H9 (cell line): ENCODE measurements around the gene CRYAB. TPM values are rescaled to one million over a fixed set of nuclear protein-coding genes. Genes with fewer than 3 reads are reported as not detected.
A peak's percentile ranks its signal among the peaks of the same experiment; 100 is the strongest.

Experiments
- DNase-seq: peaks from one replicate; pipeline ENCODE4 v3.0.0-alpha.2; 2017
- H2AFZ ChIP-seq: one replicate; pipeline ENCODE4 v1.6.1; 2013; ENCODE audit warnings: mild to moderate bottlenecking, low read length, control low read depth, moderate library complexity
- H2AK5ac ChIP-seq: 2 replicates; pipeline ENCODE4 v1.6.1; 2013; ENCODE audit warnings: low read length, control low read depth, mixed read lengths; ENCODE audit not compliant: insufficient read length
- H2BK120ac ChIP-seq: one replicate; pipeline ENCODE4 v1.6.1; 2013; ENCODE audit warnings: low read depth, mild to moderate bottlenecking, low read length, control low read depth, inconsistent platforms; ENCODE audit not compliant: poor library complexity, severe bottlenecking
- H2BK12ac ChIP-seq: 2 replicates; pipeline ENCODE4 v1.6.1; 2013; ENCODE audit warnings: low read length, control low read depth, mixed read lengths, low read depth; ENCODE audit not compliant: insufficient read length
- H2BK15ac ChIP-seq: 2 replicates; pipeline ENCODE4 v1.6.1; 2013; ENCODE audit warnings: low read depth, low read length, control low read depth
- H2BK20ac ChIP-seq: one replicate; pipeline ENCODE4 v1.6.1; 2013; ENCODE audit warnings: low read depth, mild to moderate bottlenecking, low read length, control low read depth, inconsistent platforms; ENCODE audit not compliant: poor library complexity, severe bottlenecking
- H2BK5ac ChIP-seq: 2 replicates; pipeline ENCODE4 v1.6.1; 2013; ENCODE audit warnings: low read length, control low read depth, mixed read lengths; ENCODE audit not compliant: insufficient read length
- H3K14ac ChIP-seq: 2 replicates; pipeline ENCODE4 v1.6.1; 2013; ENCODE audit warnings: low read length, control low read depth; ENCODE audit not compliant: insufficient read depth
- H3K18ac ChIP-seq: 2 replicates; pipeline ENCODE4 v1.6.1; 2013; ENCODE audit warnings: low read depth, mild to moderate bottlenecking, mixed read lengths, low read length, control low read depth; ENCODE audit not compliant: insufficient read length
- H3K23ac ChIP-seq: 2 replicates; pipeline ENCODE4 v1.6.1; 2013; ENCODE audit warnings: low read length, control low read depth, mixed read lengths, low read depth; ENCODE audit not compliant: insufficient read length
- H3K23me2 ChIP-seq: 2 replicates; pipeline ENCODE4 v1.6.1; 2013; ENCODE audit warnings: low read depth, mild to moderate bottlenecking, mixed read lengths, low read length, control low read depth; ENCODE audit not compliant: insufficient read length, poor library complexity, severe bottlenecking
- H3K27ac ChIP-seq: 2 replicates; pipeline ENCODE4 v1.5.1; 2013; ENCODE audit warnings: low read length, control low read depth, mixed read lengths, low read depth; ENCODE audit not compliant: insufficient read length
- H3K27me3 ChIP-seq: 2 replicates; pipeline ENCODE4 v1.6.1; 2013; ENCODE audit warnings: low read length, control low read depth, inconsistent platforms; ENCODE audit not compliant: insufficient read depth
- H3K4ac ChIP-seq: 2 replicates; pipeline ENCODE4 v1.6.1; 2013; ENCODE audit warnings: low read depth, mild to moderate bottlenecking, control low read depth, inconsistent platforms, low read length, moderate library complexity
- H3K4me1 ChIP-seq: 2 replicates; pipeline ENCODE4 v1.6.1; 2013; ENCODE audit warnings: low read length, control low read depth, inconsistent platforms; ENCODE audit not compliant: insufficient read depth
- H3K4me2 ChIP-seq: 2 replicates; pipeline ENCODE4 v1.6.1; 2013; ENCODE audit warnings: low read length, control low read depth, mixed read lengths; ENCODE audit not compliant: insufficient read length, insufficient read depth
- H3K56ac ChIP-seq: 2 replicates; pipeline ENCODE4 v1.6.1; 2013; ENCODE audit warnings: low read depth, mild to moderate bottlenecking, mixed read lengths, low read length, control low read depth; ENCODE audit not compliant: insufficient read length
- H3K79me1 ChIP-seq: 2 replicates; pipeline ENCODE4 v1.6.1; 2013; ENCODE audit warnings: low read depth, mild to moderate bottlenecking, moderate library complexity, low read length, control low read depth, inconsistent platforms; ENCODE audit not compliant: insufficient read depth, poor library complexity, severe bottlenecking
- H3K79me2 ChIP-seq: 2 replicates; pipeline ENCODE4 v1.6.1; 2013; ENCODE audit warnings: low read length, control low read depth, inconsistent platforms; ENCODE audit not compliant: insufficient read depth
- H3K9ac ChIP-seq: 2 replicates; pipeline ENCODE4 v1.6.1; 2013; ENCODE audit warnings: low read length, control low read depth, mixed read lengths; ENCODE audit not compliant: insufficient read length; ENCODE audit errors: extremely low read depth
- H3K9me3 ChIP-seq: one replicate; pipeline ENCODE4 v1.6.1; 2013; ENCODE audit warnings: low read depth, low read length, inconsistent platforms; ENCODE audit not compliant: control insufficient read depth
- H3T11ph ChIP-seq: one replicate; pipeline ENCODE4 v1.6.1; 2013; ENCODE audit warnings: mild to moderate bottlenecking, low read length, control low read depth, inconsistent platforms
- H4K20me1 ChIP-seq: one replicate; pipeline ENCODE4 v1.6.1; 2013; ENCODE audit not compliant: control insufficient read depth, insufficient read length, insufficient read depth
- H4K5ac ChIP-seq: 2 replicates; pipeline ENCODE4 v1.6.1; 2013; ENCODE audit warnings: low read depth, mild to moderate bottlenecking, mixed read lengths, low read length, control low read depth; ENCODE audit not compliant: insufficient read length
- H4K8ac ChIP-seq: replicated peaks from 2 replicates; pipeline ENCODE4 v1.6.1; 2013; ENCODE audit warnings: low read length, control low read depth, mixed read lengths, low read depth; ENCODE audit not compliant: insufficient read length
- H4K91ac ChIP-seq: 2 replicates; pipeline ENCODE4 v1.6.1; 2013; ENCODE audit warnings: low read depth, mild to moderate bottlenecking, moderate library complexity, mixed read lengths, low read length, control low read depth; ENCODE audit not compliant: insufficient read length
- H3K27ac Mint-ChIP-seq, 3 experiments: 2 replicates in 2 of 3; 3 replicates in 1 of 3; pipeline ENCODE4 v1.8.0; 2020 to 2021; ENCODE audit warnings: mixed read lengths in 3 of 3, mild to moderate bottlenecking in 1 of 3, moderate library complexity in 1 of 3
- H3K27me3 Mint-ChIP-seq: 2 replicates; pipeline ENCODE4 v1.8.0; 2021; ENCODE audit warnings: low read depth, mild to moderate bottlenecking, moderate library complexity, mixed read lengths
- H3K36me3 Mint-ChIP-seq, 3 experiments: 2 replicates in 2 of 3; 3 replicates in 1 of 3; pipeline ENCODE4 v1.8.0; 2020 to 2021; ENCODE audit warnings: low read depth in 3 of 3, mixed read lengths in 3 of 3; ENCODE audit not compliant: insufficient read depth in 1 of 3
- H3K4me1 Mint-ChIP-seq, 2 experiments: 2 replicates each; pipeline ENCODE4 v1.8.0; 2020; ENCODE audit warnings: mixed read lengths in 2 of 2
- H3K4me3 Mint-ChIP-seq, 2 experiments: 2 replicates in 1 of 2; 3 replicates in 1 of 2; pipeline ENCODE4 v1.8.0; 2020 to 2021; ENCODE audit warnings: mild to moderate bottlenecking in 2 of 2, mixed read lengths in 2 of 2, moderate library complexity in 1 of 2
- H3K9me3 Mint-ChIP-seq, 2 experiments: 2 replicates in 1 of 2; 3 replicates in 1 of 2; pipeline ENCODE4 v1.8.0; 2020; ENCODE audit warnings: mild to moderate bottlenecking in 2 of 2, mixed read lengths in 2 of 2, moderate library complexity in 1 of 2
- WGBS: extraction: QIAGEN DNeasy Blood & Tissue Kit; methylation state at CpG from one replicate; pipeline ENCODE4 v1.1.7; 2013; ENCODE audit warnings: missing lambda C conversion rate, low lambda C conversion rate, mixed read lengths; ENCODE audit not compliant: insufficient read length; ENCODE audit errors: extremely low coverage; 5-methylcytosine and 5-hydroxymethylcytosine counted together
- total RNA-seq: library from RNA; stranded (reverse); gene quantifications from 2 replicates; pipeline ENCODE4 v1.2.1, GENCODE V29; 2021
- TF ChIP-seq, protein P1 (sequence below): fragments of 200-600 bp; sonication (generic); conservative IDR thresholded peaks from 3 replicates; pipeline ENCODE4 v1.8.0; 2021; ENCODE audit warnings: antibody characterized with exemption, mild to moderate bottlenecking

CRYAB gene
- total RNA-seq, 1 experiment from 2014 or later = not detected

DNA sequence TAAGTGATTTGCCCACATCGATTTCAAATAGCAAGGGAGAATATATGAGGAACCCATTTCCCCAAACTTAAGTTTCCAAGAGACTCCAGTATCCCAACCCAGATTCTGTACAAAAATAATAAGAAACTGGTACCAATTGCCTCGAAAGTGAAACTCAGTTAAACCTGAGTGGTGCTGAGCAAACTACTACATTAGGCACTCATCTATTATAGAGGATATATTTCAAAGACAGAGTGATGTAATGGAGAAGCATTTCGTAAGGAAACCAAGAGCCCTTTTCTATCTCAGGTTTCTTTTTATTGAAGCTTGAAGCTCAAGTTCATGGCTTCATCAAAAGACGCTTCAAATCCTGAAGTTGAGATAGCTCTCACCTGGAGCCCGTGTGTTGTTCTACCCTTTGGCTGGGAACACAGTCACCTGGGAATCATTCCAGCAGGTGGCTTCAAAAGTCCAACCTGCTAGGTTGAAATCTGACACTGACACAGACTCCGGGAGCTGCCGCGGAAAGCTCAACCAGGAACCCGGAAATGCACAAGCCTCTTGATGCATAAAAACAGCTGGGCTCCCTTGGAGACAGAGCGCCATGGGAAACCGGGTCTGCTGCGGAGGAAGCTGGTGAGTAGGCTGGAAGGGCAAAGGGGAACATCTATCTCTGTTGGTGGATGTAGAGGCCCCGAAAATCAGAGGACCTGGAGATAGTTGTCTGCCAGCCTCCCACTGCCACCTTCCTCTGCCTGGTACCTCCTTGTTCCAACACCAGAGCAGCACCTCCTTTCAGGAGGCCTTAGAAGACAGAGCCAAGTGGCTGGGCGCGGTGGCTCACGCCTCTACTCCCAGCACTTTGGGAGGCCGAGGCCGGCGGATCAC is 7.1 kb upstream of the CRYAB start, which contains the start of gene C11orf52:
TSS of gene C11orf52 (plus strand) at position 524 of the 867 bp plus-strand sequence. CDS start at position 584, 60 bp downstream.
- peak; percentile 94 for DNase-seq
- H3K18ac ChIP-seq = peak within 1 kb of the TSS; percentile 50
- H3K4ac ChIP-seq = no peak within 1 kb of the TSS
- H3K9ac ChIP-seq = peak within 1 kb of the TSS; percentile 9
- H4K8ac ChIP-seq = no peak within 1 kb of the TSS
- peaks cover 25 to 30% of the 10 kb centered on the region in 2 experiments for H3K4me1 Mint-ChIP-seq
- no peaks in the 10 kb centered on the region for H3K79me2 ChIP-seq
- no peaks in the 10 kb centered on the region for H3K79me1 ChIP-seq
- H2AFZ ChIP-seq = peak within 1 kb of the TSS; percentile 32
- H2BK12ac ChIP-seq = peak within 1 kb of the TSS; percentile 51
- peak within 1 kb of the TSS; percentile 58 to 62; a peak in 4 of 5 replicates for H3K4me3 Mint-ChIP-seq
- H4K5ac ChIP-seq = no peak within 1 kb of the TSS
- peak within 1 kb of the TSS; percentile 28 for H3K4me2 ChIP-seq
- H2BK15ac ChIP-seq = no peak within 1 kb of the TSS
- no peaks in the 10 kb centered on the region for H3K27me3 ChIP-seq
- H4K91ac ChIP-seq = no peak within 1 kb of the TSS
- no peak within 1 kb of the TSS for H3K56ac ChIP-seq
- H3K27me3 Mint-ChIP-seq = no peaks in the 10 kb centered on the region
- H3K4me1 ChIP-seq = no peaks in the 10 kb centered on the region
- no peak within 1 kb of the TSS for H2BK20ac ChIP-seq
- no peaks in the 10 kb centered on the region for H4K20me1 ChIP-seq
- H2BK5ac ChIP-seq = no peak within 1 kb of the TSS
- no peak within 1 kb of the TSS for H2AK5ac ChIP-seq
- peak within 1 kb of the TSS; percentile 32; the same call in 1 of the 2 replicates for H3K14ac ChIP-seq
- WGBS = no CpG with 5 or more reads among the region's 19 CpGs
- H3K27ac ChIP-seq = no peak within 1 kb of the TSS
- H3K27ac Mint-ChIP-seq = peak within 1 kb of the TSS in 2 of 3 experiments; percentile 78 to 89; a peak in 4 of 7 replicates
- H3K36me3 Mint-ChIP-seq = no peaks in the 10 kb centered on the region
- no peak within 1 kb of the TSS for H2BK120ac ChIP-seq
- H3K23me2 ChIP-seq = no peaks in the 10 kb centered on the region
- no peak within 1 kb of the TSS for H3T11ph ChIP-seq
- H3K9me3 ChIP-seq = no peaks in the 10 kb centered on the region
- TF ChIP-seq, protein P1, sequence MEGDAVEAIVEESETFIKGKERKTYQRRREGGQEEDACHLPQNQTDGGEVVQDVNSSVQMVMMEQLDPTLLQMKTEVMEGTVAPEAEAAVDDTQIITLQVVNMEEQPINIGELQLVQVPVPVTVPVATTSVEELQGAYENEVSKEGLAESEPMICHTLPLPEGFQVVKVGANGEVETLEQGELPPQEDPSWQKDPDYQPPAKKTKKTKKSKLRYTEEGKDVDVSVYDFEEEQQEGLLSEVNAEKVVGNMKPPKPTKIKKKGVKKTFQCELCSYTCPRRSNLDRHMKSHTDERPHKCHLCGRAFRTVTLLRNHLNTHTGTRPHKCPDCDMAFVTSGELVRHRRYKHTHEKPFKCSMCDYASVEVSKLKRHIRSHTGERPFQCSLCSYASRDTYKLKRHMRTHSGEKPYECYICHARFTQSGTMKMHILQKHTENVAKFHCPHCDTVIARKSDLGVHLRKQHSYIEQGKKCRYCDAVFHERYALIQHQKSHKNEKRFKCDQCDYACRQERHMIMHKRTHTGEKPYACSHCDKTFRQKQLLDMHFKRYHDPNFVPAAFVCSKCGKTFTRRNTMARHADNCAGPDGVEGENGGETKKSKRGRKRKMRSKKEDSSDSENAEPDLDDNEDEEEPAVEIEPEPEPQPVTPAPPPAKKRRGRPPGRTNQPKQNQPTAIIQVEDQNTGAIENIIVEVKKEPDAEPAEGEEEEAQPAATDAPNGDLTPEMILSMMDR = peak; percentile 41; the same call in 2 of the 3 replicates
- no peaks in the 10 kb centered on the region for H3K9me3 Mint-ChIP-seq
- H3K23ac ChIP-seq = no peak within 1 kb of the TSS
